ENCODE results near the gene OR2T34.

Gene OR2T34

DNA sequence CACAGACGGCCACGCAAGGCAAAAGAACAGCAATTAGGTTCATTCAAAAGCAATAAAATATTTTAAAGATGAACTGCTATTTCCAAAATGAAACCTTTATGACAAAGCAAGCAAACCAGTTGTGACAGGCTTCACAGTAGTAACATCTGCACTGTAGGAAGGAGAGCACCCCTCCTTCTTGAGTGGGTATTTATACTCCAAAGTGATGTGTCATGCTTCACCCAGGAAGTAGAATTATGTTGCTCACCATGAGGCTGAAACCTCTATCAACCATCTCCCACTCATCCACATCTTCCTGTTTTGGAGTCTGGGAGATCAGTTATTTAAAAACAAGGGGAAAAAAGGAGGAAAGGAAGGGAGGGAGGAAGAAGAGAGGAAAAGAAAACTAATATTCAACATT is 22.1 kb upstream of the OR2T34 start:
- H3K9me3 ChIP-seq, result no peaks in the 10 kb centered on the region
- H3K27ac ChIP-seq, result no peak overlapping the region
- H3K36me3 ChIP-seq, result no peaks in the 10 kb centered on the region
- H3K4me3 ChIP-seq (ENCODE audit: low read depth in 1 of 2, low read length in 1 of 2), result no peak overlapping the region
- H3K4me1 ChIP-seq (ENCODE audit: control insufficient read depth in 1 of 2, insufficient read depth in 1 of 2, low read depth in 1 of 2, low read length in 1 of 2), result no peaks in the 10 kb centered on the region
- H3K27me3 ChIP-seq, result no peaks in the 10 kb centered on the region
- no peak for TF ChIP-seq CTCF (IDR thresholded peaks at IDR 0.05)

DNA sequence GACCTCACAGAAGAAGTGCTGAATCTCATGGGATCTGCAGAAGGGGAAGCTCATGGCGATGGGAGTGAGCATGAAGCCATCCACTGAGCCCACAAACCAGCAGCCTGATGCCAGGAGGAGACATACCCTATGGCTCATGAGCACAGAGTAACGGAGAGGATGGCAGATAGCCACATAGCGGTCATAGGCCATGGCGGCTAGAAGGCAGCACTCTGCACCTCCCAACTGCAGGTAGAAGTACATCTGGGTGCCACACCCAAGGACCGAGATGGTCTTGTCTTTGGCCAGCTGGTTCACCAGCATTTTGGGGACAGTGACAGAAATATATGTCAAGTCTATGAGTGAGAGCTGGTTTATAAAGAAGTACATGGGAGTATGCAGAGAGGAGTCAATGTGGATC is 18.7 kb upstream of the OR2T34 start:
- Histone ChIP-seq H3K4me3 (ENCODE audit: low read depth in 1 of 2, low read length in 1 of 2) (no peak overlapping the region), H3K36me3 (no peaks in the 10 kb centered on the region), H3K9me3 (no peaks in the 10 kb centered on the region), H3K27ac (no peak overlapping the region), H3K4me1 (ENCODE audit: control insufficient read depth in 1 of 2, insufficient read depth in 1 of 2, low read depth in 1 of 2, low read length in 1 of 2) (no peaks in the 10 kb centered on the region), H3K27me3 (no peaks in the 10 kb centered on the region)
- no peak for TF ChIP-seq CTCF (IDR thresholded peaks at IDR 0.05)

DNA sequence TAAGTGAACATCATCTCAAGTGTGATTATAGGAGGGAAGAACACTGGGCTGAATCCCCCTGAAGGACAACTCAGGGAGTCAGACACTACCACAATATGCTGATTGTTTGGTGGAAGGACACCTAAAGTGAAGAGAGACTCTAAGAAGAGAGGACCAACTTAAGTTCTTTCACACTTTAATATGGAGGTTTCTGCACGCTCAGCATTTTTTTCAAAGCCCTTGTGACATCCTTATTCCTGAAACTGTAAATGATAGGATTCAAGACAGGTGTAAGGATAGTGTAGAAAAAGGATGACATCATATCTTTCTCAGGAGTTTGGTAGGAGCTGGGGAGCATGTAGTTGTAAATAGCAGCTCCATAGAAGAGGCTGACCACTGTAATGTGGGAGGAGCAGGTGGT is 18.1 kb upstream of the OR2T34 start:
- no peaks in the 10 kb centered on the region for H3K27me3 ChIP-seq

DNA sequence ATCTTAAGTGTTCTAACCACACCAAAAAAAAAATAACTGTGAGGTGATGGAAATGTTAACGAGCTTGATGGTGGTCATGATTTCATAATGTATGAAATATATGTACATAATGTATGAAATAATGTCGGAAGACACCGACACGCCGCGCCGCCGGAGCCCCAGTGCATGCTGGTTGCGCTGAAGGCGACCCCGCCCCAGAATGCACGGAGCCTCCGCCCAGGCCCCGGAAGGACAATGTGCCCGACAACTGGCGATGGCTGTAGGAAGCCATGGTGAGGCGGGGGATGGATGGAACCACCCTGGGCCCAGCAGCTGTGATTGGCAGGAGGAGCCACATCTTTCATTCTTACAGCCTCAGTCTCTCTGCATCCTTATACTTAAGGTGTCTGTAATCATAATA is 15.5 kb upstream of the OR2T34 start:
- H3K27me3 ChIP-seq, result no peaks in the 10 kb centered on the region
- H3K27ac ChIP-seq, result no peak overlapping the region
- H3K4me3 ChIP-seq (ENCODE audit: low read depth in 1 of 2, low read length in 1 of 2), result no peak overlapping the region
- H3K36me3 ChIP-seq, result no peaks in the 10 kb centered on the region
- no peaks in the 10 kb centered on the region for H3K4me1 ChIP-seq (ENCODE audit: control insufficient read depth in 1 of 2, insufficient read depth in 1 of 2, low read depth in 1 of 2, low read length in 1 of 2)
- no peak for TF ChIP-seq CTCF (IDR thresholded peaks at IDR 0.05)
- no peaks in the 10 kb centered on the region for H3K9me3 ChIP-seq

More for the DNA sequence above, 18.1 kb upstream of the OR2T34 start:
- no peak overlapping the region for H3K4me3 ChIP-seq (ENCODE audit: low read depth in 1 of 2, low read length in 1 of 2)
- no peaks in the 10 kb centered on the region for H3K36me3 ChIP-seq
- no peak overlapping the region for H3K27ac ChIP-seq
- H3K9me3 ChIP-seq, result no peaks in the 10 kb centered on the region
- TF ChIP-seq CTCF (IDR thresholded peaks at IDR 0.05), result no peak
- H3K4me1 ChIP-seq (ENCODE audit: control insufficient read depth in 1 of 2, insufficient read depth in 1 of 2, low read depth in 1 of 2, low read length in 1 of 2), result no peaks in the 10 kb centered on the region

DNA sequence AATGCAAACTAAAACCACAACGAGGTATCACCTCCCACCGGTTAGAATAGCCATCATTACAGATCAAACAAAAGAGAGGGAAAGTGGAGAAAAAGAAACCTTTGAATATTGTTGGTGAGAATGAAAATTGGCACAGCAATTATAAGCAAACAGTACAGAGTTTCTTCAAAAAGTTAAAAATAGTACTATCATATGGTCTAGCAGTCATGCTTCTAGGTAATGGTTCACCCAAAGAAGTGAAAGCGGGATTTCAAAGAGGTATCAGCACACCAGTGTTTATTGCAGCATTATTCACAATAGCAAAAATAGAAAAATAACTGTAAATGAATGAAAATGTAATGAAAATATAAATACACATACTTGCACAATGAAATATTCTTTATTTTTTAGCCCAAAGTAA is 14.8 kb upstream of the OR2T34 start:
- Histone ChIP-seq H3K36me3 (no peaks in the 10 kb centered on the region), H3K4me3 (ENCODE audit: low read depth in 1 of 2, low read length in 1 of 2) (no peak overlapping the region), H3K9me3 (no peaks in the 10 kb centered on the region), H3K27me3 (no peaks in the 10 kb centered on the region), H3K4me1 (ENCODE audit: control insufficient read depth in 1 of 2, insufficient read depth in 1 of 2, low read depth in 1 of 2, low read length in 1 of 2) (no peaks in the 10 kb centered on the region), H3K27ac (no peak overlapping the region)
- no peak for TF ChIP-seq CTCF (IDR thresholded peaks at IDR 0.05)

GRCh38 chr1:248585266-248585665 is 10.7 kb upstream of the OR2T34 start:
- no peaks in the 10 kb centered on the region for H3K4me1 ChIP-seq (ENCODE audit: control insufficient read depth in 1 of 2, insufficient read depth in 1 of 2, low read depth in 1 of 2, low read length in 1 of 2)
- TF ChIP-seq CTCF (IDR thresholded peaks at IDR 0.05), result no peak

More at GRCh38 chr1:248585266-248585665, 10.7 kb upstream of the OR2T34 start:
- Histone ChIP-seq H3K36me3 (no peaks in the 10 kb centered on the region), H3K9me3 (no peaks in the 10 kb centered on the region), H3K27ac (no peak overlapping the region), H3K4me3 (ENCODE audit: low read depth in 1 of 2, low read length in 1 of 2) (no peak overlapping the region), H3K27me3 (no peaks in the 10 kb centered on the region)
